Measurements from ENCODE around the gene FOXP1. TPM values are rescaled to one million over a fixed set of nuclear protein-coding genes. Genes with fewer than 3 reads are reported as not detected.
A peak's percentile ranks its signal among the peaks of the same experiment; 100 is the strongest.

FOXP1 gene
- total and polyA plus RNA-seq, 12 donors: 7.6 to 42.7 (median 24.3) TPM

DNA sequence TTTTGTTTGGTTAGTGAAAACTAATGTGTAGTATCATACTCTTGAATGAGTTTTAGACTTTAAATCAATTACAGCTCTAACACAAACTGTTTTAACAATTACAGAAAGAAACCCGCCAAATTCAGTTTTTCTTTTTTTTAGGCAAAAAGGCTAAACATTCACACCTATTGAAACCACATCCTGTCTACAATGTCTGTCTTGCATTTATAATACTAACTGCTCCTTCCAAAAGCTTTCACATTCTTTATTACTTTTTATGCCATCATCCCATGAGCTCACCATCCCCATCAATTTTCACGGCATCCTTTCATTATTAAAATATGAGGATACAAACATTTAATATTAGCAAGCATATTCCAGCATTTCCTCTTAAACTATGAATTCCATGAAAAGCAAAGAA lies 593.3 kb downstream of the FOXP1 start:
- H3K4me3 ChIP-seq: no peak overlapping the region
- no peaks in the 10 kb centered on the region for H3K9me3 ChIP-seq (replicated peaks in 1 of 3)
- no peak for DNase-seq
- no peak overlapping the region for H3K27ac ChIP-seq
- intact Hi-C loops (cut with DNase I): no loop called here
- TF ChIP-seq POLR2A (IDR thresholded peaks at IDR 0.05): no peak
- WGBS, 4 donors: 92 to 93% (median 93%) methylated on average over 2 of the region's 2 CpGs
- H3K36me3 ChIP-seq (replicated peaks in 1 of 2): peaks cover 0 to 4% of the 10 kb centered on the region in 2 donors
- no peaks in the 10 kb centered on the region for H3K27me3 ChIP-seq
- H3K4me1 ChIP-seq (replicated peaks in 1 of 2): peaks cover 0 to 14% of the 10 kb centered on the region in 2 donors

DNA sequence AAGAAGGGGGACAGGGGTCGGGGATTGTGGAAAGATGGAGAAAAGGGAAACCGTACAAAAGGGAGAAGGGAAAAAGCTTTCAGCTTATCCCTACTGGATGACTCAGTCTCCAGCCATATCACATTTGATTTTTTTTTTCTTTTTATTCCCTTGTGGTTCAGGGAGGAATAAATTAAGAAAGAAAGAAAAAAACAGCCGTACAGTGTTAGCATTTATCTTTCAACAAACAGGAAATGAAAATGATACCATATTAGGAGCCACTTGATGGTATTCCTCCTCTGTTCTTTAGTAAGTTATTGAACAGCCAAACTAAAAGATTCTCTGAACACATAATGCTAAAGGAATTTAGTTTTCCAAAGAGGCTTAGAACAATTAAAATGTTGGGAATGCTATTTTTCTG lies 594.4 kb downstream of the FOXP1 start:
- peaks cover 0 to 4% of the 10 kb centered on the region in 2 donors for H3K36me3 ChIP-seq (replicated peaks in 1 of 2)
- no peaks in the 10 kb centered on the region for H3K9me3 ChIP-seq (replicated peaks in 1 of 3)
- peaks cover 0 to 16% of the 10 kb centered on the region in 2 donors for H3K4me1 ChIP-seq (replicated peaks in 1 of 2)
- intact Hi-C loops (cut with DNase I): no loop called here
- TF ChIP-seq, protein P1, sequence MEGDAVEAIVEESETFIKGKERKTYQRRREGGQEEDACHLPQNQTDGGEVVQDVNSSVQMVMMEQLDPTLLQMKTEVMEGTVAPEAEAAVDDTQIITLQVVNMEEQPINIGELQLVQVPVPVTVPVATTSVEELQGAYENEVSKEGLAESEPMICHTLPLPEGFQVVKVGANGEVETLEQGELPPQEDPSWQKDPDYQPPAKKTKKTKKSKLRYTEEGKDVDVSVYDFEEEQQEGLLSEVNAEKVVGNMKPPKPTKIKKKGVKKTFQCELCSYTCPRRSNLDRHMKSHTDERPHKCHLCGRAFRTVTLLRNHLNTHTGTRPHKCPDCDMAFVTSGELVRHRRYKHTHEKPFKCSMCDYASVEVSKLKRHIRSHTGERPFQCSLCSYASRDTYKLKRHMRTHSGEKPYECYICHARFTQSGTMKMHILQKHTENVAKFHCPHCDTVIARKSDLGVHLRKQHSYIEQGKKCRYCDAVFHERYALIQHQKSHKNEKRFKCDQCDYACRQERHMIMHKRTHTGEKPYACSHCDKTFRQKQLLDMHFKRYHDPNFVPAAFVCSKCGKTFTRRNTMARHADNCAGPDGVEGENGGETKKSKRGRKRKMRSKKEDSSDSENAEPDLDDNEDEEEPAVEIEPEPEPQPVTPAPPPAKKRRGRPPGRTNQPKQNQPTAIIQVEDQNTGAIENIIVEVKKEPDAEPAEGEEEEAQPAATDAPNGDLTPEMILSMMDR (IDR thresholded peaks at IDR 0.05): peak in 3 of 6 experiments; percentile 8 to 32 (median 26)
- no peak for TF ChIP-seq POLR2A (IDR thresholded peaks at IDR 0.05)
- peak overlapping the region in 1 of 5 donors; percentile 56 for H3K27ac ChIP-seq
- no peak overlapping the region for H3K4me3 ChIP-seq
- no peak for DNase-seq
- 34 to 56% (median 47%) methylated on average over 3 of the region's 3 CpGs for WGBS, 4 donors
- H3K27me3 ChIP-seq: no peaks in the 10 kb centered on the region

DNA sequence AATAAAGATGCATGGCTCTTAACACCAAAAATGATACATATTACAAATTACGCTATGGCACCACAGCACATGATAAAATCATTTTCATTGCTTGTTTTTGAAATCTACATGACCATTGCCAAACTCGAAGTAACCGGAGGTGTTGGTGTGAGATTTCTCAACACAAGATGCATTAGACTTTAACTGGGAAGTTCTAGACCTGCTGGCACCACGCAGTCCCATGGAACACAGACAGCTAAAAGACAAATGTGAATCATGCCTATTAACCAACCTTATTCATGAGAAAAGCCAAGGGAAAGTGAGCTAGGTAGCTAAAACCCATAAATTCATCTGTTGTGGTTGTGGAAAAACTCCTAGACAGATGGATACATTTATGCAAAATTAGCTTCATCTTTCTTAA lies 595.4 kb downstream of the FOXP1 start:
- Histone ChIP-seq H3K4me3 (no peak overlapping the region), H3K36me3 (replicated peaks in 1 of 2) (peaks cover 0 to 4% of the 10 kb centered on the region in 2 donors), H3K27ac (no peak overlapping the region), H3K27me3 (no peaks in the 10 kb centered on the region), H3K9me3 (replicated peaks in 1 of 3) (no peaks in the 10 kb centered on the region), H3K4me1 (replicated peaks in 1 of 2) (peaks cover 4 to 27% of the 10 kb centered on the region in 2 donors)
- 95 to 98% (median 98%) methylated on average over 4 of the region's 4 CpGs for WGBS, 4 donors
- TF ChIP-seq, protein P1 (IDR thresholded peaks at IDR 0.05): no peak
- no peak for TF ChIP-seq POLR2A (IDR thresholded peaks at IDR 0.05)
- intact Hi-C loops (cut with DNase I): no loop called here
- no peak for DNase-seq

GRCh38 chr3:70985572-70985971 lies 598.0 kb downstream of the FOXP1 start:
- no peak for TF ChIP-seq POLR2A (IDR thresholded peaks at IDR 0.05)
- TF ChIP-seq, protein P1 (IDR thresholded peaks at IDR 0.05): no peak
- Histone ChIP-seq H3K9me3 (replicated peaks in 1 of 3) (no peaks in the 10 kb centered on the region), H3K36me3 (replicated peaks in 1 of 2) (peaks cover 0 to 4% of the 10 kb centered on the region in 2 donors), H3K27ac (no peak overlapping the region), H3K4me1 (replicated peaks in 1 of 2) (peaks cover 24 to 50% of the 10 kb centered on the region in 2 donors), H3K4me3 (no peak overlapping the region), H3K27me3 (no peaks in the 10 kb centered on the region)
- intact Hi-C loops (cut with DNase I): no loop called here
- DNase-seq: no peak
- 92 to 98% (median 93%) methylated on average over 4 of the region's 4 CpGs for WGBS, 4 donors

DNA sequence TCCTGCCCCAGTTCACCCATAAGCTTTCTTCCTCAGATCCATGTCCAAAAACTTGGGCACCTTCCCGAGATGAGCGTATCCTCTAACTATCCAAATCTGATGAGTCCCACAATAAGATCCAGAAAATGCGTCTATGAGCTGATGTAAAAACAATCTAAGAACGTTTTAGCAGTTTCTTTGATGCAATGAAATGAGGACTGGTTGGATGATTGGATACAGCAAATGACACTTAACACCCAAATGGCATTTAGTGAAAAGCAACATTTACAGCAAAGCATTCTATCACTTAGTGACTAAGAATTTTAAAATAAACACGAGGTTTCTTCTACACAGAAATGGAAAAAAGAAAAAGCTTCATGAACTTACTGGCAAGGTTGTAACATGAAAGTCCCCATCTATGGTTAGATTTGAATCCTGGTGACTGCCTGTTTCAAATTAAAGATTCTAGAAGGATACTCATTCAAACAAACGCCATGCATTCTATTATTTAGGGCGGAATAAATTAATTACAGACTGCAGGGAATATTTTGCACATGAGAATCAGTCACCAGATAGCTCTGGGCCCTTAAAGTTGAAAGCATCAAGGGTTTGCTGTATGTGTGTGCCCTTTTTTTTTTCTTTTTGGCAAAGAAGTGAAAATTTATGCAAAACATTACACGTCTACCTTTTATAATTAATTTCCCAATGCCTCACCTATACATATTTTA lies 598.6 kb downstream of the FOXP1 start:
- Histone ChIP-seq H3K4me3 (no peak overlapping the region), H3K27ac (no peak overlapping the region), H3K36me3 (replicated peaks in 1 of 2) (peaks cover 0 to 4% of the 10 kb centered on the region in 2 donors), H3K4me1 (replicated peaks in 1 of 2) (peaks cover 24 to 53% of the 10 kb centered on the region in 2 donors), H3K9me3 (replicated peaks in 1 of 3) (no peaks in the 10 kb centered on the region), H3K27me3 (no peaks in the 10 kb centered on the region)
- intact Hi-C loops (cut with DNase I): no loop called here
- DNase-seq: no peak
- 90 to 93% (median 93%) methylated on average over 8 of the region's 8 CpGs for whole genome bisulfite sequencing, 4 donors
- TF ChIP-seq, protein P1 (IDR thresholded peaks at IDR 0.05): no peak
- no peak for TF ChIP-seq POLR2A (IDR thresholded peaks at IDR 0.05)

All from adrenal gland (tissue), 12 donors.